ENCODE results near the gene RASGRP4.
A peak's percentile ranks its signal among the peaks of the same experiment; 100 is the strongest.
"Not testable (repeated sequence)": the region's sequence is repeated elsewhere in the genome, so short reads cannot be mapped to it uniquely, and the experiment has no call there.

Gene RASGRP4

DNA sequence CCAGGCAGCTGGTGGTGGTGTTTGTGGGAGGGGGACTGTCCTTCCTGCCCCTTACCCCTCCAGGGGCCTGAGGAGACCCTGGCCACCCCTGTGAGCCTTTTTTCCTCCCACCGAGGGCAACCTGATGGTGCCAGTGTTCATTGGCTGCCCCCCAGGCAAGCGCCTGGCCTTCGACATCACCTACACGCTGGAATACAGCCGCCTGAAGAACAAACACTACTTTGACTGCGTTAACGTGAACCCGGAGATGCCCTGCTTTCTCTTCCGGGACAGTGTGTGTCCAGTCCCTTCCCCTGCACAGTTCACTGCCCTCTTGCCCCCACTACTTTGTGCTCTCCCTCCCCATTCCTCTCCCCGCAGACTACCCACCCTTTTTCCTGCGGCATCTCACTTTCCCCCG is 59.0 kb downstream of the RASGRP4 start:
- DNase-seq, result no peak

GRCh38 chr19:38362946-38363688 is 62.9 kb downstream of the RASGRP4 start:
- not testable (repeated sequence) for DNase-seq

GRCh38 chr19:38362076-38362945 is 63.7 kb downstream of the RASGRP4 start:
- DNase-seq, result peak; percentile 87

DNA sequence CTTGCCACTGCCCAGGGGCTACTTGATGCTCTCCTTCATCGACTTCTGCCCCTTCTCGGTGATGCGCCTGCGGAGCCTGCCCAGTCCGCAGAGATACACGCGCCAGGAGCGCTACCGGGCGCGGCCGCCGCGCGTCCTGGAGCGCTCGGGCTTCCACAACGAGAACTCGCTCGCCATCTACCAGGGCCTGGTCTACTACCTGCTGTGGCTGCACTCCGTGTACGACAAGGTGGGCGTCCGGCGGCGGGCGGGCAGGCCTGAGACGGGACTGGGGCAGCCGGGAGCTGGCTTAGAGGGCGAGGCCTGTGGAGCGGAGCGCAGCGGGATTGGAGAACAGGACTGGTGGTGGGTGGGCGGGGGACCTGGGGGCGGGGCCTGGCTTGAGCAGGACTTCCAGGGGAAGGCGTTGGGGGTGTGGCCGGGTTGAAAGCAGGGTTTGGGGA is 64.4 kb downstream of the RASGRP4 start:
- peak; percentile 73 for DNase-seq

GRCh38 chr19:38360839-38361631 is 65.0 kb downstream of the RASGRP4 start:
- DNase-seq, result no peak

GRCh38 chr19:38360351-38360750 is 65.7 kb downstream of the RASGRP4 start:
- no peak for DNase-seq

GRCh38 chr19:38359242-38360021 is 66.6 kb downstream of the RASGRP4 start:
- no peak for DNase-seq
